Measurements from ENCODE around the gene KLHL8. TPM values are rescaled to one million over a fixed set of nuclear protein-coding genes. Genes with fewer than 3 reads are reported as not detected.
A peak's percentile ranks its signal among the peaks of the same experiment; 100 is the strongest.

KLHL8 gene
- total RNA-seq, 2 donors from 2014 or later: 4.3 to 11.2 TPM

- Histone ChIP-seq H3K9ac (ENCODE audit: extremely low read depth, low read length, poor library complexity, severe bottlenecking) (no peak overlapping the region), H3K27ac (ENCODE audit: low read depth, low read length) (no peak overlapping the region), H3K4me3 (ENCODE audit: low read length) (peak overlapping the region; percentile 19), H3K27me3 (ENCODE audit: control insufficient read depth, insufficient read depth, low read length, poor library complexity, severe bottlenecking) (peaks cover 16% of the 10 kb centered on the region), H3K36me3 (ENCODE audit: control insufficient read depth, insufficient read depth, low read length) (no peaks in the 10 kb centered on the region), H3K9me3 (ENCODE audit: control insufficient read depth, low read length) (no peaks in the 10 kb centered on the region), H3K4me1 (ENCODE audit: control insufficient read depth, insufficient read depth, low read length) (no peaks in the 10 kb centered on the region)
- Mint-ChIP-seq H3K9me3 (no peaks in the 10 kb centered on the region), H3K4me3 (peak overlapping the region; percentile 21), H3K4me1 (no peaks in the 10 kb centered on the region), H3K27ac (no peak overlapping the region), H3K36me3 (ENCODE audit: low read depth) (no peaks in the 10 kb centered on the region), H3K27me3 (ENCODE audit: insufficient read depth) (peaks cover 32% of the 10 kb centered on the region)
- DNase-seq: no peak
- 94 to 100% methylated on average over 3 of the region's 4 CpGs for WGBS, 2 experiments (ENCODE audit: insufficient coverage in 1 of 2, insufficient read length in 1 of 2)
- no peak for TF ChIP-seq CTCF (conservative IDR thresholded peaks at IDR 0.05)
Measured at GRCh38 chr4:87235020-87235671, 14.7 kb upstream of the KLHL8 start.

- H3K4me3 ChIP-seq (ENCODE audit: low read length): no peak overlapping the region
- no peaks in the 10 kb centered on the region for H3K36me3 ChIP-seq (ENCODE audit: control insufficient read depth, insufficient read depth, low read length)
- Mint-ChIP-seq H3K4me1 (no peaks in the 10 kb centered on the region), H3K27ac (no peak overlapping the region), H3K4me3 (no peak overlapping the region), H3K36me3 (ENCODE audit: low read depth) (no peaks in the 10 kb centered on the region), H3K27me3 (ENCODE audit: insufficient read depth) (peaks cover 19% of the 10 kb centered on the region), H3K9me3 (no peaks in the 10 kb centered on the region)
- H3K9me3 ChIP-seq (ENCODE audit: control insufficient read depth, low read length): no peaks in the 10 kb centered on the region
- H3K27ac ChIP-seq (ENCODE audit: low read depth, low read length): no peak overlapping the region
- 93 to 95% methylated on average over 2 of the region's 2 CpGs for WGBS, 2 experiments (ENCODE audit: insufficient coverage in 1 of 2, insufficient read length in 1 of 2)
- DNase-seq: no peak
- H3K4me1 ChIP-seq (ENCODE audit: control insufficient read depth, insufficient read depth, low read length): peaks cover 4% of the 10 kb centered on the region
- no peak for TF ChIP-seq CTCF (conservative IDR thresholded peaks at IDR 0.05)
- no peaks in the 10 kb centered on the region for H3K27me3 ChIP-seq (ENCODE audit: control insufficient read depth, insufficient read depth, low read length, poor library complexity, severe bottlenecking)
- no peak overlapping the region for H3K9ac ChIP-seq (ENCODE audit: extremely low read depth, low read length, poor library complexity, severe bottlenecking)
Measured at GRCh38 chr4:87232216-87232615, 11.8 kb upstream of the KLHL8 start.

GRCh38 chr4:87230806-87231205, 10.4 kb upstream of the KLHL8 start:
- WGBS, 2 experiments (ENCODE audit: insufficient coverage in 1 of 2, insufficient read length in 1 of 2): 76 to 88% methylated on average over 5 to 6 of the region's 6 CpGs
- peaks cover 4% of the 10 kb centered on the region for H3K4me1 ChIP-seq (ENCODE audit: control insufficient read depth, insufficient read depth, low read length)
- Mint-ChIP-seq H3K27me3 (ENCODE audit: insufficient read depth) (peaks cover 16% of the 10 kb centered on the region), H3K9me3 (no peaks in the 10 kb centered on the region), H3K4me1 (no peaks in the 10 kb centered on the region), H3K27ac (no peak overlapping the region), H3K4me3 (no peak overlapping the region), H3K36me3 (ENCODE audit: low read depth) (no peaks in the 10 kb centered on the region)
- H3K36me3 ChIP-seq (ENCODE audit: control insufficient read depth, insufficient read depth, low read length): no peaks in the 10 kb centered on the region
- no peak for DNase-seq
- no peak overlapping the region for H3K4me3 ChIP-seq (ENCODE audit: low read length)
- no peak overlapping the region for H3K27ac ChIP-seq (ENCODE audit: low read depth, low read length)
- H3K27me3 ChIP-seq (ENCODE audit: control insufficient read depth, insufficient read depth, low read length, poor library complexity, severe bottlenecking): no peaks in the 10 kb centered on the region
- no peak for TF ChIP-seq CTCF (conservative IDR thresholded peaks at IDR 0.05)
- H3K9me3 ChIP-seq (ENCODE audit: control insufficient read depth, low read length): no peaks in the 10 kb centered on the region
- H3K9ac ChIP-seq (ENCODE audit: extremely low read depth, low read length, poor library complexity, severe bottlenecking): no peak overlapping the region
